Measurements from ENCODE around the gene IL4I1.

The IL4I1 gene

DNA sequence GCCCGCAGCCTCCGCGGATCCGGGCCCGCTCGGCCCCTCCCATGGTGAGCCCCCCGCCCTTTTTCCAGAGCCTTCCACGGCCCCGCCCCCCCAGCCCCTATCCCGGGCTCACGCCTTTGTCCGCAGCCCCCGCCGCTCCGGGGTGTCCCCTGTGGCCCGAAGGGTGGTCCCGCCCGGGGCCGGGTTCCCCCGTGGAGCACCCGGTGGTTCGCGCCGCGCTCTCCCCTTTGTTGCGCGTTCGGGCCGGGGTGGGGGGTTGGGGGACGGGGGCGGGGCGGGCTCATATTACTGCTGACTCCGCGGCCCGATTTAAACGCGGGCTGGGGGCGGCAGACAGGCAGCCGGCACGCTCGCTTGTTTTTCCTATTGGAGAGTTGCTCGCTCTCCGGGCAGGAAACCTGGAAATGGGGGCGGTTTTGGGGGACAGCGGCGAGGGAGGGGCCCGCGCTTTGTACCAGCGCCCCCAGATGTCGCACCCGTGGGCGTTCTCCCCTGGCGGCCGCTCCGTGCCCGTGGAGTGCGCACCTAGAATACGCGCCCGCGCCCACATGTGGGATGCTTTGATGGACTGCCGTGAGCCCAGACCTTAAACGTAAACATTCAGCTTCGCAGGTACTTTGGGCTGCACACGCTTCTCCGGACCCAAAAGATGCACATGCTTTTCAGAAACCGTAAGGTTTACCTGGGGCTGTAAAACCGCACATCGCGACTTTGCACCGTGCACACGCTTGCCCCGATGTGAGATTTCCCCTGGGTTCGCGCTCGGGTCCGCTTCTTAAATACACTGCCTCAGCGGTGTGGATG is 45.0 kb downstream of the IL4I1 start:
- no peak for DNase-seq (ENCODE audit: low spot score)

DNA sequence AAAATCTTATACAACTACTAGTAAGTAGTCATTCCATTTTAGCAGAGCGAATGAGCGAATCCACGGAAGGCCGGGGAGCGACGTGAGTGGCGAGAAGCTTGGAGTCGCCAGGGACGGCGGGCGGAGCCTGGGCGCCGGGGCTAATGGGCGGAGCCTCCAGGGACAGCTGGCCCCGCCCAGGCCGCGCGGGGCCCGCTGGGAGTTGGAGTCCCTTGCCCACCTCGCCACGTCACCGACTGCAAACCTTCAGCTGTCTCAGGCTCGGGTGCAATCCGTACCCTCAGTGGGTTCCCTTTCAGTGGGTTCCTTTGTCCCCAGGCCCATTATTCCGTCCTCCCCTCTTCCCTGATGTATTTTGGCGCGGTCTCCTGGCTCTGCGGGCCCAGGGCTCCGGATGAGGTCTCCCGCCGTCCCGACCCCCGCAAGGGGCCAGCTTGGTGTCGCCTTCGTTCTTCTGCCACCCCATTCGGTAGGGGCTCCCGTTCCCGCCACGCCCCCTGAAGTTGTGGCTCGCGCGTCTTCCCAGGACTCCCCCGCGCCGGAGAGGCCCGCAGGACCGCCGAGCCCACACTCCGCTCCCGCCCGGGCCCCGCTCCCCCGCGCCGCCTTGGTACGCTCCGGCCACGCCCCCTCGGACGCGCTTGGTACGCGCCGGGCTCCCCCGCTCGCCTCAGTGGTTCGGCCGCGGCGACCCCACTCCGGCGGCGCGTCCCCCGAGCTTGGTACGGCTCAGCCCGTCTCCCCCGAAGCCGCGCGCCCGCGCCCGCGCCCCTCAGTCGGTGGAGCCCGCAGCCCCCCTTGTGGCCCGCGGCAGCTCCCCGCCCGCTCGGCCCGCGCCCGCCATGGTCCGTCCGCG is 46.0 kb downstream of the IL4I1 start, which contains the start of gene PTOV1:
Gene PTOV1, plus strand, starts transcription at position 673 of the 856 bp plus-strand sequence.
- DNase-seq (ENCODE audit: low spot score) = peak; percentile 91

DNA sequence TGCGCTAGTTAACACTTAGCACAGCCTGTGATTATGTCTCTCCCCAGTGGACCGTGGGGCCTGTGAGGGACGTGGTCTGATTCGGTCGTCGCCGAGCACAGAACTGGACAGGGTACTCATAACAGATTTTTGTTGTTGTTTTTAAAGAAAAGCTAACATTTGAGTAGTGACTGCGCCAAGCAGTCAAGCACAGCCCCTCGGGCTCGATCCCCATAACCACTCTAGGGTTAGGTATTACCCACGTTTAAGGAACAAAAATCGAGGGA is 46.5 kb downstream of the IL4I1 start:
- DNase-seq (ENCODE audit: low spot score) = no peak

DNA sequence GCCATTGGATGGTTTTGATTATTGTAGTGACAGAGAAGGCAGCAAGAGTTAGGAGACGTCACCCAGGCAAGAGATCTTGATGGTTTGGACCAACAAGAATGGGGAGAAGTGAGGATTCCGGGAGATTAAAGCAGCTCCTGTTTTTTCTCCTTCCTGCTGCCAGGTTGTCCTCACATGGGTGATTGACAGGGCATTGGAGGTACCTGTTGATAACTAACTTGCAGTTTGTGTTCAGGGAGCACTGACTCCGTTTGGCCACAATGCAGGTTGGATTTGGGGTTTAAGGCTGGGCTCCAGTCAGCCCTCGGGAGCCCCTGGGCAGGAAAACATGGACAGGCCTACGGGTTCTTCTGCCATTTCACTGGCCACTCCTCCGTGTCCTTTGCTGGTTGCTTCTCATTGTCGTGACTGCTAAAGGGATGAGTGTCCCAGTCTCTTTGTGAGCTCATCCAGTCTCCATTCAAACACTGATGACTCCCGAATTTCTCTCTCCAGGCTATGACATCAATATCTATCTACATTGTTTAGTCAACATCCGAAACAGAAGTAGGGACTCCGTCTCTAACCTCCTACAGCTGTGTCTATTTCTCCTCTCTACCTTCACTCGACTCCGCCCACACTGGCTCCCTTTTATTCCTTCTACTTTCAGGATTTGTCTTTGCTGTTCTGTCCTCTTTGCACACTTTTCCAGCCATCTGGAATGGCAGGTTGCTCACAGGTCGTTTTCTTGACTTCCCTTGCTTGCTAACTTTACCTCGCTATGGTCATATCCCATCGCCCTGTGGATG is 47.1 kb downstream of the IL4I1 start:
- no peak for DNase-seq (ENCODE audit: low spot score)

DNA sequence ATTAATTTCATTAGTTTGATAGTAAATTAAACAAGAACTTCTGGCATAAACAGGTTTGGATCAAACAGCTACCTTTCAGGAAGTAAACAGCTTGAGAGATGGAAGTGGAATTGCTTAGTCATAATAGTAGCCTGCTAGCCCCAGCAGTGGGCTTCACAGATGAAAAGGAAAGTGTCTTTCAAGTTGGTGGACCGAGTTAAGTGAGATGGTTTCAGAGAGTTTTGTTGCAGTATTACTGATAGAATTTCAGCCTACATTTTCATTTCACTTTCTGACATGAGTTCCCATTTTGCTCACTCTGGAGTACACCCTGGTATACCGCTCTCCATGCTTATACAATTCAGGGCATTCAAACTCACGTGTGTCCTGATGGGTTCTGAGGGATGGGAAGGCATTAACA is 47.7 kb downstream of the IL4I1 start:
- no peak for DNase-seq (ENCODE audit: low spot score)

DNA sequence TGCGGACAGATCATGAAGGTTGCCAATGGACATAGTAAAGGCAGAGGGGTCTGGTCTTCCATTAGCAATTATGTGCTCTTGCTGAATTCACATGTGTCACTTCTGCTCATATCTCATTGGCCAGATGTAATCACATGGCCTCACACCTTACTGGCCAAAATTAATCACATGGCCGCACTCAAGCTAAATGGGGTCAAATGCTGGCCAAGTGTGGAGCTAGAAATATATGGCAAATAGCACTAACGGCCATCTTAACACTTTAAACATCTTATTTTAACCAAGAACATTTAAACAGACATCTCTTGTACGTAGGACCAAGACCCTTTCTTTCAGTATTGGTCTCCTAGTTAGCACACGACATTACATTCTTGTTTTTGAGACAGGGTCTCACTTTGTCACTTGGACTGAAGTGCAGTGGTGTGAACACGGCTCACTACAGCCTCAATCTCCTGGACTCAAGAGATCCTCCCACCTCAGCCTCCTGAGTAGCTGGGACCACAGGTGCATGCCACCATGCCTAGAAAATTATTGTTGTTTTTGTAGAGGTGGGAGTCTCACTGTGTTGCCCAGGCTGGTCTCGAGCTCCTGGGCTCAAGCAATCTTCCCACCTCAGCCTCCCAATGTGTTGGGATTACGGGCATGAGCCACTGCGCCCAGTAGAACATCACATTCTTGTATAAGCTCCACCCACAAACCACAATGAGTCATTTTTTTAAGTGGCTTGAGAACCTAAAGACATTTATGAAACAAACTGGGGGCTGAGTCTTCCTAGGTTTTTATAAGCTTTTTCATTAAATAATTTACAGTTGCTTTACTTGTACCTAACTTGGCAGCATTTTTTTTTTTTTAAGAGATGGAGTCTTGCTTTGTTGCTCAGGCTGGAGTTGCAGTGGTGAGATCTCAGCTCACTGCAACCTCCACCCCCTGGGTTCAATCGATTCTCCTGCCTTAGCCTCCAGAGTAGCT is 48.7 kb downstream of the IL4I1 start:
- peak; percentile 75 for DNase-seq (ENCODE audit: low spot score)

DNA sequence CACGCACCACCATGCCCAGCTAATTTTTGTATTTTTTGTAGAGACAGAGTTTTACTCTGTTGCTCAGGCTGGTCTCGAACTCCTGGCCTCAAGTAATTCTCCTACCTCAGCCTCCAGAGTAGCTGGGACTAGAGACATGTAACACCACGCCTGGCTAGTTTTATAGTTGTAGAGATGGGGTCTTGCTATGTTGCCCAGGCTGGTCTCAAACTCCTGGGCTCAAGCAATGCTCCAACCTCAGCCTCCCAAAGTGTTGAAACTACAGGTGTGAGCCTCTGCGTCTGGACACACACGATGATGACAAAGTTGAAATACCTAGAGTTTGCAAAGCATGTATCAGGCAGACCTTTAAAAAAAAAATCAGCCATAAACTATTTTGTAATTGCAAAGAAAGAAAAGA is 50.3 kb downstream of the IL4I1 start:
- no peak for DNase-seq (ENCODE audit: low spot score)

DNA sequence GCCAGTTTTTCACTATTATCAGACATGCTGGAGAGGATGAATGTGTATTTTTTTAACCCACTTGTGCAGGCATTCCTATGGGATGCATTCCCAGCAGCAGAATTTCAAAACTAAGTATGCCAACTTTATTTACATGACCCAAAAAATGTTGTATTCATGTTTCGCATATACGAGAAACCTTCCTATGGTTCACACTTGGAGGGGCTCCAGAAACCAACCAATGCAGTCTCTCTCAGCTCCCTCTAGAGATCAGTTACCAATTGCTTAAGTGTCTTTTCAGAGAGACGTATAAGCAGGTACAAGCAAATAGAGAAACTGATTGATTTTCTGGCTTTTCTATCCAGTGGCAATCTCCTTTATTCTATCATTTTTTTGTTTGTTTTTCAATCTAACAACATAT is 51.3 kb downstream of the IL4I1 start:
- DNase-seq (ENCODE audit: low spot score) = no peak

DNA sequence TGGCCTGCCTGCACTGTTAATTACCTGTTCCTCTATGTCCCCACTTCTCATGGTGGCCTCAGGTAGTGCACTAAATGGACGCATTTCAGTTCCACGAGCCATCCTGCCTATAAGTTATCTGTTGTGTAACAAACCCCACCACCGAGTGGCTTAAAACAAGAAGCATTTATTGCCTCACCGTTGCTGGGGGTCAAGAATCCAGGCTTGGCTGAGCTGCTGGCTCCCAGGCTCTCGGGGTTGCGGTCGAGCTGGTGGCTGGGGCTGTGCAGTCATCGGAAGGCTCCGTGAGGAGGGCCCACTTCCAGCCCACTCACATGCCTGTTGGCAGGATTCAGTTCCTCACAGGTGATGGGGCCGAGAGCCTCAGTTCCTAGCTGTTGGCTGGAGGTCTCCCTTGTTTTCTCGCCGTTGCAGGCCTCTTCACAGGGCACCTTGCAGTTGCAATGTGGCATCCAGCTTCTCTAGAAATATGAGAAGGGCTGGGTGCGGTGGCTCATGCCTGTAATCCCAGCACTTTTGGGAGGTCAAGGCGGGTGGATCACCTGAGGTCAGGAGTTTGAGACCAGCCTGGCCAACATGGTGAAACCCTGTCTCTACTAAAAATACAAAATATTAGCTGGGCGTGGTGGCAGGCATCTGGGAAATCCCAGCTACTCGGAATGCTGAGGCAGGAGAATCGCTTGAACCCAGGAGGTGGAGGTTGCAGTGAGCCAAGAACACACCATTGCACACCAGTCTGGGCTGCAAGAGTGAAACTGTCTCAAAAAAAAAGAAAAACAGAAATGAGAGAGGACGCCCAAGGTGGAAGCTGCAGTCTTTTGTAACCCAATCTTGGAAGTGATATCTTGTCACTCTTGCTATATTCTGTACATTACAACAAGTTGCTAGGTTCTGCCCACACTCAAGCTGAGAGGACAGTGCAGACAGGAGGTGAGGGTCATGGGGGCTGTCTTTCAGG is 52.3 kb downstream of the IL4I1 start:
- DNase-seq (ENCODE audit: low spot score) = peak; percentile 55

DNA sequence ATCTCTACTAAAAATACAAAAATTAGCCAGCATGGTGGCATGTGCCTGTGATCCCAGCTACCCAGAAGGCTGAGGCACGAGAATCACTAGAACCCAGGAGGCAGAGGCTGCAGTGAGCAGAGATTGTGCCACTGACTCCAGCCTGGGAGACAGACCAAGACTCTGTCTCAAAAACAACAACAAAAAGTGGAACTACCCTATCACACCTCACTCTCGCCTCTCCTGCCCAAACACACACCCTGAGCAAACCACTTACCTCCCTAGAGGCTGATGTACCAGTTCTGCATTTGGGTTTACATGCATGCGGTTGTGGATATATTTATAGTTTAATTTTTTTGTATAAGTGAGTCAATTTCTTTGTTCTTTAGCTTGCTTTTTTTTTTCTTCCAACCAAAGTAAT is 53.4 kb downstream of the IL4I1 start:
- DNase-seq (ENCODE audit: low spot score) = no peak

DNA sequence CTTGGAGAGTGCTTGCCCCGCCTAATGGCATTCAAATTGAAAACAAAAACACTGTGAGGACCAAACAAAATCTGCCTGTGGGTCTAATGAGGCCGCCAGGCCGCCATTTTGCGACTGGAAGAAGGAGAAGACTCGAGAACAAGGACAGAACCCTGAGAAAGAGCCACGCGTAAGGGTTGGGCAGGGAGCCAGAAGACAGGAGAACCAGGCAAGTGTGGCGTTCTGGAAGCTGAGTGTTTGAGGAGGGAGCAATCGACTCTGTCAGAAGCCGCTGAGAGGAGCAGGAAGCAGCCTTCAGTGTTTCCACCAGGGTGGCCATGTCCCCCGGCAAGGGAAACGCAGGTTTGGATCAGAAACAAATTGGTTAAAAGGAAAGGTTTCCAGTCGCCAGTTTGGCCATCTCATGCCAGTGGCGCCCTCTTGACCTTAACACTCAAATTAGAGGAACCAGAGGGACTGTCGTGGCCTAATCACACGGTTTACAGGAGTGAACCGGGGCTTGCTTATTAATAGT is 55.9 kb downstream of the IL4I1 start:
- DNase-seq (ENCODE audit: low spot score) = no peak

DNA sequence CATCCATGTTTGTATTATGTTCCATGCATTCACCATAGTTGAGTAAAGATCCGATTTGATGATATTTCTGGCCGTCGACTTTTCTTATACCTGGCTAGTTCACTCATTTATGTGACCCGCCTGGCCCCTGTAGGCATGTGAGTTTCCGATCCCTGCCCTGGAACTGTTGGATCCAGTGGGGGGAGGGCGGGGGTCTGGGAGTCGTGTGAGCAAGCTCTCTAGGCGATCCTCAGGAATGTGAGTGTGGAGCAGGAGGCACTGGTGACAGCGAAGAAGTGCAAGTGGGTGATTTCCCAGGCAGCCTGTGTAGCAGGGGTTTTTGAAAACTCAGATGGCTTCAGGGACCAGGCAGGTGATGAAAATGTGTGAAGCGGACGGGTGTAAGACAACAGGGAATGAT is 56.4 kb downstream of the IL4I1 start:
- DNase-seq (ENCODE audit: low spot score) = no peak

DNA sequence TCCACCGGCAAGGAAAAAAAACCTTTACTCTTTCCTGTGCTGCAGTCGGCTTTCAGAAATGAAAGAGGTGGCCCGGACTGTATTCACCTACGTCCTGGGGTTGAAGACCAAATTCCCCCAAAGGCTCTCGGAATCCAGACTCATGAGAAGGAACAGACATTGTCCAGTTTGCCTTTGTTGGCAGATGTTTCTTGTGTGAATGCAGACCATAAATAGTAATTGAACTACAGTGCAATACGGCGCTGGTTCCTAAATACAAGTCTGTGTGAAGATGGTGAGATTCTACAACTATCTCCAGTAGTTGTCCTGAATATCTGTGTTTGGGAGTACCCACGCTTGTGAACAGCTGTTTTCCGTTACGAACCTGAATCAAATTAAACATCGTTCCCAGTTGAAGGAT is 57.0 kb downstream of the IL4I1 start:
- DNase-seq (ENCODE audit: low spot score) = no peak

All from kidney tubule cell (primary cell).